NB4 (cell line): ENCODE data around the gene OR5AU1.
"Not testable (repeated sequence)": the region's sequence is repeated elsewhere in the genome, so short reads cannot be mapped to it uniquely, and the experiment has no call there.

Source experiments
- DNase-seq: peaks from one replicate; pipeline ENCODE4 v3.0.0; 2010; ENCODE audit warnings: low read depth
- H3K4me3 ChIP-seq: one replicate; pipeline ENCODE4 v1.5.1; 2011; ENCODE audit warnings: mild to moderate bottlenecking, low read depth, low read length, moderate library complexity
- MYC ChIP-seq: IDR thresholded peaks from 2 replicates; pipeline ENCODE4 v1.6.1; 2011; ENCODE audit warnings: low read depth, low read length
- POLR2A ChIP-seq: IDR thresholded peaks from 2 replicates; pipeline ENCODE4 v1.6.1; 2011; ENCODE audit warnings: mild to moderate bottlenecking; ENCODE audit not compliant: insufficient read length; ENCODE audit errors: extremely low read depth
- TF ChIP-seq, protein P1 (sequence below): IDR thresholded peaks from one replicate; pipeline ENCODE4 v1.5.1; 2012; ENCODE audit warnings: low read depth, low read length
- TF ChIP-seq, protein P2 (sequence below): IDR thresholded peaks from 2 replicates; pipeline ENCODE4 v1.6.1; 2011; ENCODE audit warnings: low read depth, low read length

The OR5AU1 gene

DNA sequence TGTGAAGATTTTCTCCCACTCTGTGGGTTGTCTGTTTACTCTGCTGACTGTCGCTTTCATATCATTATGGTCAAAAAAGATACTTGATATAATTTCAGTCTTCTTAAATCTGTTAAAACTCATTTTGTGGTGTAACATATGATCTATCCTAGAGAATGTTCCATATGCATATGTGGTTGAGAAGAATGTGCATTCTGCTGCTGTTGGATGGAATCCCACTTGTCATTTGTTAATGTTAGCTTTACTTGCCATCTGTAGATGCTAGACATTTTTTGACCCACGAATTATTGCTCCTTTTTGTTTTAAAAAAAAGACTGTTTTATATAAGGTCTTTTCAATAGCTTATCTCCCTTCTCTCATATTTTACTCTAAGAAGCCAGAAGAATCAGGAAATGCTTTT is 26.3 kb upstream of the OR5AU1 start:
- TF ChIP-seq POLR2A, result no peak
- TF ChIP-seq, protein P1, sequence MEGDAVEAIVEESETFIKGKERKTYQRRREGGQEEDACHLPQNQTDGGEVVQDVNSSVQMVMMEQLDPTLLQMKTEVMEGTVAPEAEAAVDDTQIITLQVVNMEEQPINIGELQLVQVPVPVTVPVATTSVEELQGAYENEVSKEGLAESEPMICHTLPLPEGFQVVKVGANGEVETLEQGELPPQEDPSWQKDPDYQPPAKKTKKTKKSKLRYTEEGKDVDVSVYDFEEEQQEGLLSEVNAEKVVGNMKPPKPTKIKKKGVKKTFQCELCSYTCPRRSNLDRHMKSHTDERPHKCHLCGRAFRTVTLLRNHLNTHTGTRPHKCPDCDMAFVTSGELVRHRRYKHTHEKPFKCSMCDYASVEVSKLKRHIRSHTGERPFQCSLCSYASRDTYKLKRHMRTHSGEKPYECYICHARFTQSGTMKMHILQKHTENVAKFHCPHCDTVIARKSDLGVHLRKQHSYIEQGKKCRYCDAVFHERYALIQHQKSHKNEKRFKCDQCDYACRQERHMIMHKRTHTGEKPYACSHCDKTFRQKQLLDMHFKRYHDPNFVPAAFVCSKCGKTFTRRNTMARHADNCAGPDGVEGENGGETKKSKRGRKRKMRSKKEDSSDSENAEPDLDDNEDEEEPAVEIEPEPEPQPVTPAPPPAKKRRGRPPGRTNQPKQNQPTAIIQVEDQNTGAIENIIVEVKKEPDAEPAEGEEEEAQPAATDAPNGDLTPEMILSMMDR, result no peak
- TF ChIP-seq, protein P2, sequence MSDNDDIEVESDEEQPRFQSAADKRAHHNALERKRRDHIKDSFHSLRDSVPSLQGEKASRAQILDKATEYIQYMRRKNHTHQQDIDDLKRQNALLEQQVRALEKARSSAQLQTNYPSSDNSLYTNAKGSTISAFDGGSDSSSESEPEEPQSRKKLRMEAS, result no peak
- TF ChIP-seq MYC, result no peak
- H3K4me3 ChIP-seq, result no peak overlapping the region
- DNase-seq, result no peak

DNA sequence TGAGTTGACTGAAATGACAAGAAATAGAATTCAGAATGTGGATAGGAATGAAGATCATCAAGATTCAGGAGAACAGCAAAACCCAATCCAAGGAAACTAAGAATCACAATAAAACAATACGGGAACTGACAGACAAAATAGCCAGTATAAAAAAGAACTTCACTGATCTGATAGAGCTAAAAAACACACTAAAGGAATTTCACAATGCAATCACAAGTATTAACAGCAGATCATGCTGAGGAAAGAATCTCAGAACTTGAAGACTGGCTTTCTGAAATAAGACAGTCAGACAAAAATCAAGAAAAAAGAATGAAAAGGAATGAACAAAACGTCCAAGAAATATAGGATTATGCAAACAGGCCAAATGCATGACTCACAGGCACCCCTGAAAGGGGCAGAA is 15.3 kb upstream of the OR5AU1 start:
- H3K4me3 ChIP-seq, result no peak overlapping the region
- DNase-seq, result no peak
- TF ChIP-seq, protein P1, result no peak
- TF ChIP-seq POLR2A, result no peak
- TF ChIP-seq, protein P2, result no peak
- TF ChIP-seq MYC, result no peak

DNA sequence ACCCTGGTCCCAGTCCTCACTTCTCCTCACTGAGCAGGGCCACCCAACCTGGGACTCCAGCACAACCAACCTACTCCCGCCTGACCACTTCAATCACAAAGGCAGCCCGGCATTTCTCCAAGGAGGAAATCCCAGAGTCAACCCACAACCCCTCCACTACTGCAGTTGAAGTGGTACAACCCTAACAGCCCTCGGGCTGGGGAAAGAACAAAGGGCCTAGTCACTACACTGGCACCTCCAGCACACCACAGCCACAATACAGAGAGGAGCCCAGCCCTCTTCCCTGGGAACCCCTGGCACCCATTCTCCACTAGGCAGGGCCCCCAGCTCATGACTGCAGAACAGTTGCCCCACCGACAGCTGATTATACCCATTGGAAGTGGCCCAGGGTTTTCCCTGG is 13.7 kb upstream of the OR5AU1 start:
- DNase-seq, result no peak
- H3K4me3 ChIP-seq, result no peak overlapping the region
- TF ChIP-seq POLR2A, result no peak
- TF ChIP-seq, protein P1, result no peak
- TF ChIP-seq, protein P2, result no peak
- TF ChIP-seq MYC, result no peak

DNA sequence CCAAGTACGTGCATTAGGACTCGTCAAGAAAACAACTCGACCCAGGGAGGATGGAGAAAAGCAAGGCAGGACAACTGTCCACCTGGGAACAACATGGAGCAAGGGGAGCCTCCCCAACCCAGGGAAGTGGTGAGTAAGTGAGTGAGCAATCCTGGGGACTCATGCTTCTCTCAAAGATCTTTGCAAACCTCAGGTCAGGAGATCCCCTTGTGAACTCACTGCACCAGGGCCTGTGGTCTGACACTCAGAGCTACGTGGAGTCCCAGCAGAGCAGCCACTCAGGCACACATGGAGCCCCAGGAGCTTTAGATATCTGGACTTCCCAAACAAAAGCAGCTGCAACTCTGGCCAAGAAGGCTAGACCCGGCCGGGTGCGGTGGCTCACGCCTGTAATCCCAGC is 12.2 kb upstream of the OR5AU1 start:
- no peak for DNase-seq
- TF ChIP-seq, protein P1, result no peak
- TF ChIP-seq POLR2A (no peak), MYC (no peak)
- TF ChIP-seq, protein P2, result no peak
- no peak overlapping the region for H3K4me3 ChIP-seq

DNA sequence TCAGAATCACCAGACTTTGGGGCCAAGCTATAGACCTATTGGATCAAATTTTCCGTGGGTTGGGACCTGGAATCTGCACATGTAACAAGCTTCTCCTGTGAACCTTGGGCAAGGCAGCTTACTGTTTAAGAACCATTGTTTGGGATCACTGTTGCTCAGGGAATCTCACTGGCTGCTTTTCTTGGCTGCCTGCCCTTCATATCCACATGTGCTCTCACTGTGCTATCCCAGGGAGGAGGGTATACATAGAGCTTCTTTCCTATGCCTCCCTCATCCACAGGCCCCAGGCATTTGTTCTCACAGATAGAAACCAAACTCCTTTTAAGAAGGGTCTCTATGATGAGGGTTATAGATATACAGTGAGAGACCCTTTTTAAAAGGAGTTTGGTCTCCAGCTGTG is 9.8 kb upstream of the OR5AU1 start:
- not testable (repeated sequence) for H3K4me3 ChIP-seq, DNase-seq

DNA sequence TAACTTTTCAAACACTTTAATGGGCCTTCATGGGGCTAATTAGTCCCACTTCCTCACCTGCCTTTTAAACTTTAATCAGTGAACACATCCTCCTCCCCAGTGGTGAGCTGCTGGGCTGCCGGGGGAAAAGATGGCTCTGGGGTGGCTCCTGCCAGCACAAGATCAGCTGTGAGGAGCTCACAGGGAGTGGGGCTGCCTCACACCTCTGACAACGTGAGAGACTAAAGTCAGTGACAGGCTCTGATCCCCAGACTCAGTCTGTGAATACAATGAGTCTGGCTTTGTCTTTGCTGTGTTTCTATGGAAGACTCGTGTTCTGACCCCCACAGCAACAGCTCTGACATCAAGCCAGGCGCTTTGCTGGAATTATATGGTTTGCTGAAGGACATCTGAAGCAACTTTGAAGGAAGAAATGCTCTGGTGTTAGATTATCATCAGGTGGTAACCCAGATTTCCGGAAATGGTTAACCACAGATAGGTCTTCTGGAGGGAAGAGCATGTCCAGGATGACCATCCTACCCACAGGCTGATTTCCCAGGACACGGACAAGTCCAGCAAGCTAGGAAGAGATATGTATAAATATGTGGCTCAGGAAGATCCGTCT is 9.2 kb upstream of the OR5AU1 start:
- not testable (repeated sequence) for H3K4me3 ChIP-seq, DNase-seq

DNA sequence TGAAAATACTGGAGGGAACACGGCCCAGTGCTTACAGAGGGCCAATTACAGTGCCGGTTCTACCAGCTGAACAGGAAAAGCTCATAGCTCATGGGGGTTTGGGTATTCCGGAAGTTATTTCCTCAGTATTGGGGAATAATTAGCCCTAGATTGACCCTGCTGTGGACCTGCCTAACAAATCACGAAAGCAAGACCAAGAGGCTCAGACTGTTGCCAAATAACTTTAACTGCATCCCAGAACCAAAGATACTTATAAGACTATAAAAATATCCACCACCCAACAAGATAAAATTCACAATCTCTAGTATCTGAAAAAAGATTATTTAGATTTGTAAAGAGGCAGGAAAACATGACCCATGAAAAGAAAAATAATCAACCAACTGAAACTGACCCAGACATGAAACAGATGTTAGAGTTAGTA is 8.0 kb upstream of the OR5AU1 start:
- no peak for DNase-seq
- H3K4me3 ChIP-seq, result no peak overlapping the region
- TF ChIP-seq MYC, result no peak
- no peak for TF ChIP-seq POLR2A
- TF ChIP-seq, protein P2, result no peak
- TF ChIP-seq, protein P1, result no peak
